ENCODE results near the gene HHATL. TPM values are rescaled to one million over a fixed set of nuclear protein-coding genes. Genes with fewer than 3 reads are reported as not detected.

HHATL gene
- polyA plus RNA-seq, 1 experiment, result not detected

- CTCF ChIA-PET, result interaction anchor here (0.6 to 2.3 kb wide), 3 partner anchors 12 to 28 kb away, joined by 3 to 5 read pairs (median 4); no protein-coding TSS in a partner anchor
- DNase-seq (ENCODE audit: low read depth), result no peak
- POLR2A ChIA-PET, result no interaction called here
- no peak overlapping the region for H3K4me3 ChIP-seq (ENCODE audit: low read depth, low read length)
- TF ChIP-seq CTCF (IDR thresholded peaks at IDR 0.05; ENCODE audit: insufficient read depth, low read depth, low read length), result no peak
- no peaks in the 10 kb centered on the region; the same call in 1 of the 2 replicates for H3K27me3 ChIP-seq (ENCODE audit: control insufficient read depth, insufficient read depth, low read length)
- no peaks in the 10 kb centered on the region for H3K36me3 ChIP-seq (ENCODE audit: control insufficient read depth, insufficient read depth, low read length)
These were observed 29.0 kb upstream of the HHATL start for GRCh38 chr3:42731476-42732195.

GRCh38 chr3:42730706-42731420, 28.3 kb upstream of the HHATL start:
- H3K27me3 ChIP-seq (ENCODE audit: control insufficient read depth, insufficient read depth, low read length), result no peaks in the 10 kb centered on the region; the same call in 1 of the 2 replicates
- H3K4me3 ChIP-seq (ENCODE audit: low read depth, low read length), result no peak overlapping the region
- H3K36me3 ChIP-seq (ENCODE audit: control insufficient read depth, insufficient read depth, low read length), result no peaks in the 10 kb centered on the region
- no peak for TF ChIP-seq CTCF (IDR thresholded peaks at IDR 0.05; ENCODE audit: insufficient read depth, low read depth, low read length)
- POLR2A ChIA-PET, result no interaction called here
- CTCF ChIA-PET, result interaction anchor here (0.5 to 2.3 kb wide), 3 partner anchors 13 to 600 kb away, joined by 3 to 5 read pairs (median 4); no protein-coding TSS in a partner anchor
- DNase-seq (ENCODE audit: low read depth), result no peak

- TF ChIP-seq CTCF (IDR thresholded peaks at IDR 0.05; ENCODE audit: insufficient read depth, low read depth, low read length), result no peak
- H3K4me3 ChIP-seq (ENCODE audit: low read depth, low read length), result no peak overlapping the region
- no peaks in the 10 kb centered on the region for H3K36me3 ChIP-seq (ENCODE audit: control insufficient read depth, insufficient read depth, low read length)
- POLR2A ChIA-PET, result no interaction called here
- CTCF ChIA-PET, result no interaction called here
- H3K27me3 ChIP-seq (ENCODE audit: control insufficient read depth, insufficient read depth, low read length), result no peaks in the 10 kb centered on the region; the same call in 1 of the 2 replicates
- DNase-seq (ENCODE audit: low read depth), result no peak
These were observed 27.7 kb upstream of the HHATL start for GRCh38 chr3:42730294-42730693.

GRCh38 chr3:42729404-42730145, 27.0 kb upstream of the HHATL start:
- H3K36me3 ChIP-seq (ENCODE audit: control insufficient read depth, insufficient read depth, low read length), result no peaks in the 10 kb centered on the region
- no peak for DNase-seq (ENCODE audit: low read depth)
- no peak overlapping the region for H3K4me3 ChIP-seq (ENCODE audit: low read depth, low read length)
- TF ChIP-seq CTCF (IDR thresholded peaks at IDR 0.05; ENCODE audit: insufficient read depth, low read depth, low read length), result no peak
- no peaks in the 10 kb centered on the region; the same call in 1 of the 2 replicates for H3K27me3 ChIP-seq (ENCODE audit: control insufficient read depth, insufficient read depth, low read length)
- ChIA-PET POLR2A (no interaction called here), CTCF (interaction anchor here (0.6 to 1.5 kb wide), 3 partner anchors 12 to 15 kb away, joined by 3 to 6 read pairs (median 3); no protein-coding TSS in a partner anchor)

Data from BJ (cell line).